Fibroblast of lung (primary cell): Measurements from ENCODE around the gene PRR16. TPM values are rescaled to one million over a fixed set of nuclear protein-coding genes. Genes with fewer than 3 reads are reported as not detected.
A peak's percentile ranks its signal among the peaks of the same experiment; 100 is the strongest.
"Not testable (repeated sequence)": the region's sequence is repeated elsewhere in the genome, so short reads cannot be mapped to it uniquely, and the experiment has no call there.

Source experiments
- DNase-seq, 2 donors: peaks; one replicate each; pipeline versions ENCODE4 v3.0.0 to v3.0.0-alpha.2; 2010; ENCODE audit warnings: low read depth in 2 of 2
- H2AFZ ChIP-seq: 2 replicates; pipeline ENCODE4 v1.5.1; 2012; ENCODE audit warnings: low read length, control low read depth, inconsistent platforms
- H3K27ac ChIP-seq: 2 replicates; pipeline ENCODE4 v1.5.1; 2011; ENCODE audit warnings: low read length, control low read depth; ENCODE audit not compliant: insufficient read depth
- H3K27me3 ChIP-seq: 2 replicates; pipeline ENCODE4 v1.5.1; 2011; ENCODE audit warnings: mild to moderate bottlenecking, low read length; ENCODE audit not compliant: control insufficient read depth, insufficient read depth
- H3K36me3 ChIP-seq: 2 replicates; pipeline ENCODE4 v1.5.1; 2011; ENCODE audit warnings: low read length; ENCODE audit not compliant: control insufficient read depth, insufficient read depth
- H3K4me1 ChIP-seq: 2 replicates; pipeline ENCODE4 v1.5.1; 2011; ENCODE audit warnings: low read length; ENCODE audit not compliant: control insufficient read depth, insufficient read depth; ENCODE audit errors: extremely low read depth
- H3K4me2 ChIP-seq: 2 replicates; pipeline ENCODE4 v1.5.1; 2011; ENCODE audit warnings: low read length, control low read depth; ENCODE audit not compliant: insufficient read depth; ENCODE audit errors: extremely low read depth
- H3K4me3 ChIP-seq, 4 experiments: fragments of 200-600 bp in 1 of 4; sonication (generic) in 1 of 4; replicated peaks in 1 of 4; 2 replicates each; pipeline ENCODE4 v1.5.1; 2011 to 2016; ENCODE audit warnings: low read length in 4 of 4, low read depth in 3 of 4, mild to moderate bottlenecking in 3 of 4, control low read depth in 2 of 4, inconsistent platforms in 1 of 4, mixed read lengths in 1 of 4; ENCODE audit not compliant: insufficient read depth in 1 of 4; ENCODE audit errors: control extremely low read depth in 1 of 4
- H3K79me2 ChIP-seq: 2 replicates; pipeline ENCODE4 v1.5.1; 2012; ENCODE audit warnings: mild to moderate bottlenecking, low read length, inconsistent platforms; ENCODE audit not compliant: control insufficient read depth, insufficient read depth
- H3K9ac ChIP-seq: 2 replicates; pipeline ENCODE4 v1.5.1; 2011; ENCODE audit warnings: mild to moderate bottlenecking, low read length, control low read depth; ENCODE audit not compliant: insufficient read depth
- H3K9me3 ChIP-seq: 2 replicates; pipeline ENCODE4 v1.5.1; 2012; ENCODE audit warnings: low read depth, low read length; ENCODE audit not compliant: control insufficient read depth, insufficient read depth
- H4K20me1 ChIP-seq: 2 replicates; pipeline ENCODE4 v1.5.1; 2011; ENCODE audit warnings: low read length; ENCODE audit not compliant: control insufficient read depth, insufficient read depth; ENCODE audit errors: extremely low read depth
- EZH2 ChIP-seq: IDR thresholded peaks from 2 replicates; pipeline ENCODE4 v1.5.1; 2012; ENCODE audit warnings: low read length, control low read depth, mild to moderate bottlenecking; ENCODE audit errors: missing control alignments
- polyA plus RNA-seq, 2 donors: library from polyadenylated mRNA; depleted of rRNA in 1 of 2; stranded (reverse) in 1 of 2; unstranded in 1 of 2; fragments of >200 nt; gene quantifications; 2 replicates each; pipeline ENCODE4 v1.2.1, GENCODE V29; 2011 to 2012; ENCODE audit warnings: missing spikeins in 1 of 2
- total RNA-seq: library from RNA; depleted of rRNA; stranded (reverse); fragments of >200 nt; gene quantifications from 2 replicates; pipeline ENCODE4 v1.2.1, GENCODE V29; 2014
- TF ChIP-seq, protein P1 (sequence below), 2 donors: IDR thresholded peaks in 1 of 2; conservative IDR thresholded peaks in 1 of 2; 1 replicate in 1 of 2; 2 replicates in 1 of 2; pipeline ENCODE4 v1.5.1; 2011 to 2012; ENCODE audit warnings: low read length in 2 of 2, control low read depth in 1 of 2, inconsistent platforms in 1 of 2, low read depth in 1 of 2, mild to moderate bottlenecking in 1 of 2

PRR16 gene
- total and polyA plus RNA-seq, 2 donors (not counting 1 experiment from before 2014, with no cell fraction given) = 7.3 to 44.6 TPM

DNA sequence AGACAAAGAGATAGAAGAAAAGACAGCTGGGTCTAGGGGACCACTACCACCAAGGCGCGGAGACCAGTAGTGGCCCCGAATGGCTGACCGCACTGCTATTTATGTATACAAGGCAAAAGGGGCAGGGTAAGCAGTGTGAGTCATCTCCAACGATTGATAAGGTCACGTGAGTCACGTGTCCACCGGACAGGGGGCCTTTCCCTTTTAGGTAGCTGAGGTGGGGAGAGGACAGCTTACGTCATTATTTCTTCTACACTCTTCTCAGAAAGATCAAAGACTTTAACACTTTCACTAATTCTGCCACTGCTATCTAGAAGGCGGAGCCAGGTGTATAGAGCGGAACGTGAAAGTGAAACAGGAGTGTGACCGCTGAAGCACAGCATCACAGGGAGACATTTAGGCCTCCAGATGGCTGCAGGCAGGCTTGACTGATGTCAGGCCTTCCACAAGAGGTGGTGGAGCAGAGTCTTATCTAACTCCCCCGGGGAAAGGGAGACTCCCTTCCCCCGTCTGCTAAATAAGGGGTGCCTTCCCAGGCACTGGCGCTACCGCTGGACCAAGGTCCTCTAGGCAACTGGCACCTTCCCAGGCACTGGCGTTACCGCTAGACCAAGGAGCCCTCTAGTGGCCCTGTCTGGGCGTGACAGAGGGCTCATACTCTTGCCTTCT lies 6.1 kb upstream of the PRR16 start:
- TF ChIP-seq, protein P1, sequence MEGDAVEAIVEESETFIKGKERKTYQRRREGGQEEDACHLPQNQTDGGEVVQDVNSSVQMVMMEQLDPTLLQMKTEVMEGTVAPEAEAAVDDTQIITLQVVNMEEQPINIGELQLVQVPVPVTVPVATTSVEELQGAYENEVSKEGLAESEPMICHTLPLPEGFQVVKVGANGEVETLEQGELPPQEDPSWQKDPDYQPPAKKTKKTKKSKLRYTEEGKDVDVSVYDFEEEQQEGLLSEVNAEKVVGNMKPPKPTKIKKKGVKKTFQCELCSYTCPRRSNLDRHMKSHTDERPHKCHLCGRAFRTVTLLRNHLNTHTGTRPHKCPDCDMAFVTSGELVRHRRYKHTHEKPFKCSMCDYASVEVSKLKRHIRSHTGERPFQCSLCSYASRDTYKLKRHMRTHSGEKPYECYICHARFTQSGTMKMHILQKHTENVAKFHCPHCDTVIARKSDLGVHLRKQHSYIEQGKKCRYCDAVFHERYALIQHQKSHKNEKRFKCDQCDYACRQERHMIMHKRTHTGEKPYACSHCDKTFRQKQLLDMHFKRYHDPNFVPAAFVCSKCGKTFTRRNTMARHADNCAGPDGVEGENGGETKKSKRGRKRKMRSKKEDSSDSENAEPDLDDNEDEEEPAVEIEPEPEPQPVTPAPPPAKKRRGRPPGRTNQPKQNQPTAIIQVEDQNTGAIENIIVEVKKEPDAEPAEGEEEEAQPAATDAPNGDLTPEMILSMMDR (conservative IDR thresholded peaks at IDR 0.05 in 1 of 2, IDR thresholded peaks at IDR 0.05 in 1 of 2; ENCODE audit: low read depth in 1 of 2, low read length in 2 of 2) = peak; percentile 58 to 63
- TF ChIP-seq EZH2 = no peak
- Histone ChIP-seq H3K4me2 (no peak overlapping the region), H3K4me1 (peaks cover under 1% of the 10 kb centered on the region), H3K27ac (no peak overlapping the region), H3K9ac (no peak overlapping the region), H3K9me3 (no peaks in the 10 kb centered on the region), H2AFZ (peak overlapping the region; percentile 53), H3K79me2 (no peaks in the 10 kb centered on the region), H4K20me1 (no peaks in the 10 kb centered on the region), H3K27me3 (no peaks in the 10 kb centered on the region), H3K4me3 (peak overlapping the region in 1 of 4 experiments; percentile 25), H3K36me3 (no peaks in the 10 kb centered on the region)
- peak; percentile 43 to 76 for DNase-seq

DNA sequence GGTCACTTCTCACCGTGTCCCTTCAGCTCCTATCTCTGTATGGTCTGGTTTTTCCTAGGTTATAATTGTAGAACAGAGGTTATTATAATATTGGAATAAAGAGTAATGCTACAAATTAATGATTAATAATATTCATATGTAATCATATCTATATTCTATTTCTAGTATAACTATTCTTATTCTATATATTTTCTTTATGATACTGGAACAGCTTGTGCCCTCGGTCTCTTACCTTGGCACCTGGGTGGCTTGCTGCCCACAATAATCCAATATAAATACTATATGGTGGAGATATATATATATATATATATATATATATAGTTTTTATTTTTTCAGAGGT lies 5.6 kb upstream of the PRR16 start:
- not testable (repeated sequence) for DNase-seq, H3K36me3 ChIP-seq, H2AFZ ChIP-seq, H3K4me3 ChIP-seq, H3K79me2 ChIP-seq, H3K27me3 ChIP-seq, H3K4me1 ChIP-seq, H3K27ac ChIP-seq, H3K9ac ChIP-seq, H3K9me3 ChIP-seq, H4K20me1 ChIP-seq, H3K4me2 ChIP-seq

DNA sequence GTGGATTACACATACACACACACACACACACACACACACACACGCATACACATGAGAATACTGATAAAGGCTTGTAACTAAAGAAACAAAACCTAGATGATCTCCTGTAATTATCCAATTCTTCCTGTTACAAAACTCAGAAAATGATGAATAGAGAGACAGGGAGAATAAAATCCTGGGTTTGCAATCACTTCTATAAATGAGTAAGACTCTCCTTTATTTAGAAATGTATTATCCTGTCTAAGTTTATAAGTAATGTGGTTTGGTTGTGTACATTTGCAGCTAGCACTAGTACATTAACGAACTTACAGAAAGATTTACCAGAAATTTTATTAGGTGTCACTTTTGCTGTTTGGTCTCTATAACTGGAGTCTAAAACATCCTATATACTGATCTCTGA lies 2.8 kb upstream of the PRR16 start:
- no peak for DNase-seq
- no peak overlapping the region for H2AFZ ChIP-seq

More for the DNA sequence above, 2.8 kb upstream of the PRR16 start:
- Histone ChIP-seq H3K4me1 (peaks cover 5% of the 10 kb centered on the region), H3K4me3 (no peak overlapping the region), H4K20me1 (no peaks in the 10 kb centered on the region), H3K9me3 (no peaks in the 10 kb centered on the region), H3K9ac (no peak overlapping the region), H3K4me2 (no peak overlapping the region), H3K27me3 (no peaks in the 10 kb centered on the region), H3K27ac (no peak overlapping the region), H3K36me3 (no peaks in the 10 kb centered on the region), H3K79me2 (peaks cover 18% of the 10 kb centered on the region)
- TF ChIP-seq, protein P1 (conservative IDR thresholded peaks at IDR 0.05 in 1 of 2, IDR thresholded peaks at IDR 0.05 in 1 of 2; ENCODE audit: low read depth in 1 of 2, low read length in 2 of 2) = no peak
- no peak for TF ChIP-seq EZH2
